Activated CD8-positive, alpha-beta memory T cell treated with anti-CD3 and anti-CD28 coated beads, Interleukin-2, amount 50 U/mL, for 48 hours (primary cell): Measurements from ENCODE around the gene NFATC1.

Source experiments
- DNase-seq: peaks from one replicate; pipeline ENCODE4 v3.0.0-alpha.2; 2020

The NFATC1 gene

GRCh38 chr18:79560861-79561210 is 165.1 kb downstream of the NFATC1 start:
- no peak for DNase-seq

GRCh38 chr18:79563949-79564348 is 168.2 kb downstream of the NFATC1 start:
- DNase-seq: no peak

- DNase-seq: no peak
Measured at GRCh38 chr18:79564441-79564840, 168.7 kb downstream of the NFATC1 start.

GRCh38 chr18:79566771-79567431 is 171.2 kb downstream of the NFATC1 start:
- no peak for DNase-seq

- DNase-seq: no peak
Measured at GRCh38 chr18:79567481-79568147, 171.9 kb downstream of the NFATC1 start.

- no peak for DNase-seq
Measured at GRCh38 chr18:79568543-79569205, 172.9 kb downstream of the NFATC1 start.

GRCh38 chr18:79569720-79570119 is 174.0 kb downstream of the NFATC1 start:
- DNase-seq: no peak

GRCh38 chr18:79570266-79571201 is 174.8 kb downstream of the NFATC1 start:
- no peak for DNase-seq

GRCh38 chr18:79571211-79572092 is 175.7 kb downstream of the NFATC1 start:
- DNase-seq: peak; percentile 25

GRCh38 chr18:79572093-79572780 is 176.5 kb downstream of the NFATC1 start:
- DNase-seq: peak; percentile 34

- DNase-seq: peak; percentile 36
Measured at GRCh38 chr18:79572848-79573451, 177.2 kb downstream of the NFATC1 start.

GRCh38 chr18:79573921-79574491 is 178.3 kb downstream of the NFATC1 start:
- DNase-seq: peak; percentile 10

GRCh38 chr18:79574938-79575525 is 179.3 kb downstream of the NFATC1 start:
- no peak for DNase-seq

GRCh38 chr18:79575891-79576685 is 180.4 kb downstream of the NFATC1 start:
- no peak for DNase-seq

GRCh38 chr18:79576686-79577351 is 181.1 kb downstream of the NFATC1 start:
- no peak for DNase-seq

- no peak for DNase-seq
Measured at GRCh38 chr18:79577451-79578395, 182.0 kb downstream of the NFATC1 start.
